Measurements from ENCODE around the gene GATM.

The GATM gene

GRCh38 chr15:45409596-45409995 is 31.3 kb upstream of the GATM start:
- no peak for TF ChIP-seq CTCF (IDR thresholded peaks at IDR 0.05; ENCODE audit: low read depth, low read length)
- H3K4me3 ChIP-seq (ENCODE audit: low read depth, low read length) = no peak overlapping the region
- in situ Hi-C loops (cut with HindIII; ENCODE audit: low sequenced_read_pairs) = no loop called here
- no peak for DNase-seq (ENCODE audit: low read depth, low spot score)

- no peak for TF ChIP-seq CTCF (IDR thresholded peaks at IDR 0.05; ENCODE audit: low read depth, low read length)
- no peak overlapping the region for H3K4me3 ChIP-seq (ENCODE audit: low read depth, low read length)
- DNase-seq (ENCODE audit: low read depth, low spot score) = no peak
- in situ Hi-C loops (cut with HindIII; ENCODE audit: low sequenced_read_pairs) = no loop called here
Measured at GRCh38 chr15:45407786-45408185, 29.4 kb upstream of the GATM start.

- no peak for TF ChIP-seq CTCF (IDR thresholded peaks at IDR 0.05; ENCODE audit: low read depth, low read length)
- H3K4me3 ChIP-seq (ENCODE audit: low read depth, low read length) = peak overlapping the region; percentile 59
- DNase-seq (ENCODE audit: low read depth, low spot score) = peak; percentile 20
- in situ Hi-C loops (cut with HindIII; ENCODE audit: low sequenced_read_pairs) = no loop called here
Measured at GRCh38 chr15:45402955-45403877, 24.9 kb upstream of the GATM start.

GRCh38 chr15:45402162-45402954 is 24.0 kb upstream of the GATM start:
- no peak for TF ChIP-seq CTCF (IDR thresholded peaks at IDR 0.05; ENCODE audit: low read depth, low read length)
- DNase-seq (ENCODE audit: low read depth, low spot score) = peak; percentile 99
- in situ Hi-C loops (cut with HindIII; ENCODE audit: low sequenced_read_pairs) = no loop called here
- H3K4me3 ChIP-seq (ENCODE audit: low read depth, low read length) = peak overlapping the region; percentile 59

- TF ChIP-seq CTCF (IDR thresholded peaks at IDR 0.05; ENCODE audit: low read depth, low read length) = no peak
- no peak for DNase-seq (ENCODE audit: low read depth, low spot score)
- in situ Hi-C loops (cut with HindIII; ENCODE audit: low sequenced_read_pairs) = no loop called here
- peak overlapping the region; percentile 59 for H3K4me3 ChIP-seq (ENCODE audit: low read depth, low read length)
Measured at GRCh38 chr15:45401665-45402161, 23.4 kb upstream of the GATM start.

GRCh38 chr15:45399381-45400212 is 21.3 kb upstream of the GATM start:
- H3K4me3 ChIP-seq (ENCODE audit: low read depth, low read length) = no peak overlapping the region
- TF ChIP-seq CTCF (IDR thresholded peaks at IDR 0.05; ENCODE audit: low read depth, low read length) = peak; percentile 62
- in situ Hi-C loops (cut with HindIII; ENCODE audit: low sequenced_read_pairs) = no loop called here
- peak; percentile 53 for DNase-seq (ENCODE audit: low read depth, low spot score)
